Sigmoid colon (tissue), 4 donors: ENCODE results near the gene MTA1.

Experiments
- EP300 ChIP-seq, 4 donors: sonication (generic); formaldehyde crosslinking; IDR thresholded peaks; one replicate each; pipeline ENCODE4 v1.6.1; 2017; ENCODE audit warnings: antibody characterized with exemption in 4 of 4
- TF ChIP-seq, protein P1 (sequence below), 4 experiments: fragments of 450-650 bp in 3 of 4; fragments of 200-600 bp in 1 of 4; IDR thresholded peaks; one replicate each; pipeline ENCODE4 v1.5.1; 2016 to 2019; ENCODE audit warnings: antibody characterized with exemption in 4 of 4, mild to moderate bottlenecking in 3 of 4, moderate library complexity in 2 of 4

- TF ChIP-seq, protein P1, sequence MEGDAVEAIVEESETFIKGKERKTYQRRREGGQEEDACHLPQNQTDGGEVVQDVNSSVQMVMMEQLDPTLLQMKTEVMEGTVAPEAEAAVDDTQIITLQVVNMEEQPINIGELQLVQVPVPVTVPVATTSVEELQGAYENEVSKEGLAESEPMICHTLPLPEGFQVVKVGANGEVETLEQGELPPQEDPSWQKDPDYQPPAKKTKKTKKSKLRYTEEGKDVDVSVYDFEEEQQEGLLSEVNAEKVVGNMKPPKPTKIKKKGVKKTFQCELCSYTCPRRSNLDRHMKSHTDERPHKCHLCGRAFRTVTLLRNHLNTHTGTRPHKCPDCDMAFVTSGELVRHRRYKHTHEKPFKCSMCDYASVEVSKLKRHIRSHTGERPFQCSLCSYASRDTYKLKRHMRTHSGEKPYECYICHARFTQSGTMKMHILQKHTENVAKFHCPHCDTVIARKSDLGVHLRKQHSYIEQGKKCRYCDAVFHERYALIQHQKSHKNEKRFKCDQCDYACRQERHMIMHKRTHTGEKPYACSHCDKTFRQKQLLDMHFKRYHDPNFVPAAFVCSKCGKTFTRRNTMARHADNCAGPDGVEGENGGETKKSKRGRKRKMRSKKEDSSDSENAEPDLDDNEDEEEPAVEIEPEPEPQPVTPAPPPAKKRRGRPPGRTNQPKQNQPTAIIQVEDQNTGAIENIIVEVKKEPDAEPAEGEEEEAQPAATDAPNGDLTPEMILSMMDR (IDR thresholded peaks at IDR 0.05) = no peak
- TF ChIP-seq EP300 (IDR thresholded peaks at IDR 0.05) = no peak
Observed at GRCh38 chr14:105382343-105383082, 37.1 kb upstream of the MTA1 start.
